Heart left ventricle (tissue), 16 donors: Measurements from ENCODE around the gene SLC25A22. TPM values are rescaled to one million over a fixed set of nuclear protein-coding genes. Genes with fewer than 3 reads are reported as not detected.

Experiments used
- ATAC-seq, 4 donors: fragments of 200-7000 bp; cut with Tn5 transposase; one replicate each; pipeline ENCODE4 v1.9.1; 2020 to 2022; ENCODE audit warnings: moderate library complexity in 4 of 4, mild to moderate bottlenecking in 3 of 4, moderate number of reproducible peaks in 1 of 4
- DNase-seq, 5 donors: peaks; one replicate each; pipeline ENCODE4 v3.0.0-alpha.2; 2020
- H3K27ac ChIP-seq, 12 donors: fragments of 200-600 bp; sonication (generic) in 4 of 12; one replicate each; pipeline versions ENCODE4 v1.5.0 to v1.8.0; 2016 to 2022; ENCODE audit warnings: mild to moderate bottlenecking in 2 of 12
- H3K27me3 ChIP-seq, 9 donors: fragments of 200-600 bp; sonication (generic) in 2 of 9; one replicate each; pipeline versions ENCODE4 v1.5.1 to v1.8.0; 2016 to 2022; ENCODE audit warnings: mild to moderate bottlenecking in 3 of 9
- H3K36me3 ChIP-seq, 9 donors: fragments of 200-600 bp; sonication (generic) in 2 of 9; one replicate each; pipeline versions ENCODE4 v1.5.0 to v1.8.0; 2018 to 2022; ENCODE audit warnings: mild to moderate bottlenecking in 2 of 9
- H3K4me1 ChIP-seq, 12 donors: fragments of 200-600 bp; sonication (generic) in 4 of 12; one replicate each; pipeline versions ENCODE4 v1.5.0 to v1.8.0; 2016 to 2022; ENCODE audit warnings: mild to moderate bottlenecking in 3 of 12
- H3K4me3 ChIP-seq, 12 donors: fragments of 200-600 bp; sonication (generic) in 4 of 12; one replicate each; pipeline versions ENCODE4 v1.5.0 to v1.8.0; 2017 to 2022; ENCODE audit warnings: mild to moderate bottlenecking in 9 of 12, moderate library complexity in 4 of 12
- H3K9me3 ChIP-seq, 12 donors: fragments of 200-600 bp; sonication (generic) in 4 of 12; one replicate each; pipeline versions ENCODE4 v1.5.0 to v1.8.0; 2016 to 2022; ENCODE audit warnings: mild to moderate bottlenecking in 1 of 12
- CTCF ChIP-seq, 12 donors: fragments of 200-600 bp; sonication (generic) in 4 of 12; IDR thresholded peaks; one replicate each; pipeline versions ENCODE4 v1.5.0 to v1.8.0; 2018 to 2022; ENCODE audit warnings: antibody characterized with exemption in 12 of 12, mild to moderate bottlenecking in 5 of 12
- POLR2A ChIP-seq, 2 donors: fragments of 450-650 bp; IDR thresholded peaks; one replicate each; pipeline ENCODE4 v1.6.1; 2017; ENCODE audit warnings: antibody characterized with exemption in 2 of 2, mild to moderate bottlenecking in 2 of 2, moderate library complexity in 2 of 2
- WGBS, 4 donors: extraction: QIAGEN DNeasy Blood & Tissue Kit in 2 of 4; methylation state at CpG; one replicate each; pipeline versions ENCODE4 v1.1.5 to v1.1.7; 2013 to 2018; 5-methylcytosine and 5-hydroxymethylcytosine counted together
- intact Hi-C, 10 donors: fragments of 100-400 bp; cut with DNase I; formaldehyde crosslinking; loops; one replicate each; pipeline versions ENCODE4 v1.11.1 to v1.14.2; 2022
- polyA plus RNA-seq, 2 donors: library from polyadenylated mRNA; stranded (reverse); fragments of 200-250 nt; gene quantifications; one replicate each; pipeline ENCODE4 v1.2.3, GENCODE V29; 2013
- total RNA-seq, 9 donors: library from RNA; depleted of rRNA in 2 of 9; stranded (reverse); fragments of >200 nt in 2 of 9; fragmentation: NEBNext Ultra II Directional in 3 of 9; extraction: Animal tissue kit (Norgen Biotek cat#: 25700) in 3 of 9; gene quantifications; one replicate each; pipeline versions ENCODE4 v1.1.0 to v1.2.4, GENCODE V29; 2016 to 2023
- donor health status: ischemic (EF 13 %, LVEDD 7.1; RV severe dilation, severe dysfunction).
- donor health status: healthy with polysubstance abuse.
- donor health status: DM: no; HTN: yes; CAD: no.
- donor health status: DM: no; HTN: no; CAD: no.
- donor health status: ischemic (EF 25% LVEDD 6.9; RV normal size, moderate dysfunction).
- donor health status: ischemic (EF 25% LVEDD 5.7; RV mildly dilated, moderate dysfunction).
- donor health status: healthy.
- donor health status: DM: yes; HTN: yes; CAD: no.
- donor health status: ischemic (EF 35%, LVEDD 5.7; RV mildly dilated, moderate dysfunction).
- donor health status: nonischemic (EF 11% LVEDD 7.7; RV severe dilation, severe dysfunction).
- donor health status: DM: yes; HTN: yes; CAD: no.
- donor health status: PGD.
- donor health status: ischemic (EF 29% LVEDD 5.4; RV normal size, mild dysfunction).
- donor health status: nonischemic (EF 23%, LVEDD 6.1; RV moderate dilation, normal function).

The SLC25A22 gene
- total and polyA plus RNA-seq, 11 donors = 2.1 to 12.8 (median 4.4) TPM

- TF ChIP-seq POLR2A (IDR thresholded peaks at IDR 0.05) = peak in 1 of 2 donors; percentile 92
- peak in 1 of 12 donors; percentile 8 for TF ChIP-seq CTCF (IDR thresholded peaks at IDR 0.05)
- WGBS, 4 donors = 1 to 4% (median 1%) methylated on average over 34 to 110 of the region's 110 CpGs
- no peaks in the 10 kb centered on the region for H3K27me3 ChIP-seq
- DNase-seq (peak; percentile 92 to 97 (median 94)), ATAC-seq (peak; percentile 80 to 95 (median 92))
- peaks cover 0 to 23% (median 10%) of the 10 kb centered on the region in 9 donors for H3K36me3 ChIP-seq
- peaks cover 0 to 44% (median 27%) of the 10 kb centered on the region in 12 donors for H3K4me1 ChIP-seq
- H3K9me3 ChIP-seq = no peaks in the 10 kb centered on the region
- intact Hi-C loops = loop anchor here in 1 of 10 donors (1.0 kb wide), 1 partner anchor 21 kb away; the partner anchor contains the start of gene SLC25A22
- H3K27ac ChIP-seq = peak within 1 kb of the TSS; percentile 22 to 94 (median 84)
- H3K4me3 ChIP-seq = peak within 1 kb of the TSS; percentile 53 to 100 (median 92)
Observed at GRCh38 chr11:777288-778255, 20.5 kb downstream of the SLC25A22 start, which contains the start of gene GATD1. TSS of gene GATD1 (minus strand) at chr11:777487. CDS start at chr11:777462, 25 bp downstream.

- peak in 3 of 5 donors; percentile 30 to 67 (median 32) for DNase-seq
- intact Hi-C loops = loop anchor here in 1 of 10 donors (1.0 kb wide), 1 partner anchor 22 kb away; the partner anchor contains the start of gene SLC25A22
- peak overlapping the region; percentile 22 to 94 (median 84) for H3K27ac ChIP-seq
Observed at GRCh38 chr11:776561-777287, 21.4 kb downstream of the SLC25A22 start.

GRCh38 chr11:776263-776560 lies 21.9 kb downstream of the SLC25A22 start:
- intact Hi-C loops = no loop called here
- WGBS, 4 donors = 33 to 45% (median 37%) methylated on average over 11 of the region's 11 CpGs
- H3K27me3 ChIP-seq = no peaks in the 10 kb centered on the region
- H3K27ac ChIP-seq = peak overlapping the region in 4 of 12 donors; percentile 69 to 94 (median 88)
- no peak for TF ChIP-seq CTCF (IDR thresholded peaks at IDR 0.05)
- H3K4me3 ChIP-seq = peak overlapping the region; percentile 53 to 100 (median 92)
- ATAC-seq (no peak), DNase-seq (no peak)
- no peaks in the 10 kb centered on the region for H3K9me3 ChIP-seq
- H3K36me3 ChIP-seq = peaks cover 0 to 36% (median 18%) of the 10 kb centered on the region in 9 donors
- H3K4me1 ChIP-seq = peaks cover 0 to 44% (median 27%) of the 10 kb centered on the region in 12 donors

More at GRCh38 chr11:776561-777287, 21.4 kb downstream of the SLC25A22 start:
- TF ChIP-seq POLR2A (IDR thresholded peaks at IDR 0.05) (no peak), CTCF (IDR thresholded peaks at IDR 0.05) (no peak)
- Histone ChIP-seq H3K4me1 (peaks cover 0 to 44% (median 27%) of the 10 kb centered on the region in 12 donors), H3K36me3 (peaks cover 0 to 31% (median 14%) of the 10 kb centered on the region in 9 donors), H3K27me3 (no peaks in the 10 kb centered on the region), H3K9me3 (no peaks in the 10 kb centered on the region), H3K4me3 (peak overlapping the region; percentile 53 to 100 (median 92))
- 1 to 2% (median 2%) methylated on average over 31 to 65 of the region's 65 CpGs for WGBS, 4 donors
- peak in 2 of 4 donors; percentile 34 to 58 for ATAC-seq
